ENCODE measurements around the gene TIGD4.

The TIGD4 gene

DNA sequence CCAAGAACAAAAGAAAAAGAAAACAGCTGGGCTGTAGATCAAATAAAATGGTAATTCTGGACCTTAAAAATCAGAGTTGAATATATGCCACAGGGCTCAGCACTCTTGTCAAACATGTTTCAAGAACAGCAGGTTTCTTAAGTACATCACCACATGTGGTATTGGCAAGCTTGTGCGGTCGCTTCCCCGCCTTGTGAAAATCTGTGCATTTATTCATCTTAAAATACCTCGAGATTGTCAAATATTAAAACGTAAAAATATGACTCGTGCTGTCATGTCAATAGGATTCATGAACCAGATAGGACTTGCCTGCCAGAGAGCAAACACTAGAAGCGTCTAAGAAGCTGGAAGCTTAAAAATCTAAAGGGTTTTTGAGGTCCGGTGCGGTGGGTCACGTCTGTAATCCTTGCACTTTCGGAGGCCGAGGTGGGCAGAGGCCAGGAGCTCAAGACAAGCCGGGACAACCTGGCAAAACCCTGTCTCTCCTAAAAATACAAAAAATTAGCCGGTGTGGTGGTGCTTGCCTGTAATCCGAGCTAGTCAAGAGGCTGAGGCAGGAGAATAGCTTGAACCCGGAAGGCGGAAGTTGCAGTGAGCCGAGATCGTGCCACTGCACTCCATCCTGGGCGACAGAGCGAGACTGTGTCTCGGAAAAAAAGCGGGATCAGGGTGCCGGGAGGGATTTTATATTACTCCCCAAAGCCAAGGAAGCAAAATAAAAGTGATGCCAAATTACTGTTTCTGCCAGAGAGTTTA, 59.6 kb downstream of the TIGD4 start:
- no peak for DNase-seq (ENCODE audit: low read depth)
